SK-N-SH treated with all-trans-retinoic acid at 6 μM for 48 hours (cell line): Measurements from ENCODE around the gene TRIM75.

Experiments
- CSDC2 ChIP-seq: fragments of 250-450 bp; sonication (Bioruptor Pico); IDR thresholded peaks from 2 replicates; pipeline ENCODE4 v1.5.0; 2020; ENCODE audit warnings: mild to moderate bottlenecking, moderate library complexity
- ZNF70 ChIP-seq: fragments of 450-650 bp; formaldehyde crosslinking; IDR thresholded peaks from 2 replicates; pipeline ENCODE4 v1.5.0; 2020; ENCODE audit warnings: mild to moderate bottlenecking, moderate library complexity
- TF ChIP-seq, protein P1 (sequence below): fragments of 250-450 bp; sonication (Bioruptor Pico); IDR thresholded peaks from 2 replicates; pipeline ENCODE4 v1.5.1; 2020; ENCODE audit warnings: low read depth, mild to moderate bottlenecking, moderate library complexity
- TF ChIP-seq, protein P2 (sequence below): fragments of 250-450 bp; sonication (Bioruptor Pico); IDR thresholded peaks from 2 replicates; pipeline ENCODE4 v1.5.1; 2021; ENCODE audit warnings: mild to moderate bottlenecking, moderate library complexity

DNA sequence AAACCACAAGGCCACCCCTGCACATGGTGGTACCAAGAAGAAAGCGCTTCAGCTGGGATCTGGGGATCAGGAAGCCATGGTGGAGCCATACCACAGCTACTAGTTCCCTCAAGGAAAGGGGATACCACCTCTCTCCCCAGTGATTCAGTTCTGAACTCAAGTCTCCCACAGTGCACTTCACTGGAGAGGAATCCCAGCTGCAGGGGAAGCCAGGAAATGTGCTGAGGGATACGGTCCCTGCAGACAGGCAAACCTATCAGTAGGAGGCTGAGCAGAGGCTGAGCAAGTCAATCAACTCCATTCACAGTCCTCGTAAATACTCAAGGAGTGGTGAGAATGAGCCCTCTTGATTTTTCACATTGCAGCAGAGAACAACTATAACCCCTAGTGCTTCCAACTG lies 48.0 kb downstream of the TRIM75 start:
- TF ChIP-seq, protein P1, sequence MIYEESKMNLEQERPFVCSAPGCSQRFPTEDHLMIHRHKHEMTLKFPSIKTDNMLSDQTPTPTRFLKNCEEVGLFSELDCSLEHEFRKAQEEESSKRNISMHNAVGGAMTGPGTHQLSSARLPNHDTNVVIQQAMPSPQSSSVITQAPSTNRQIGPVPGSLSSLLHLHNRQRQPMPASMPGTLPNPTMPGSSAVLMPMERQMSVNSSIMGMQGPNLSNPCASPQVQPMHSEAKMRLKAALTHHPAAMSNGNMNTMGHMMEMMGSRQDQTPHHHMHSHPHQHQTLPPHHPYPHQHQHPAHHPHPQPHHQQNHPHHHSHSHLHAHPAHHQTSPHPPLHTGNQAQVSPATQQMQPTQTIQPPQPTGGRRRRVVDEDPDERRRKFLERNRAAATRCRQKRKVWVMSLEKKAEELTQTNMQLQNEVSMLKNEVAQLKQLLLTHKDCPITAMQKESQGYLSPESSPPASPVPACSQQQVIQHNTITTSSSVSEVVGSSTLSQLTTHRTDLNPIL (CRISPR knock-in tag) = no peak
- TF ChIP-seq, protein P2, sequence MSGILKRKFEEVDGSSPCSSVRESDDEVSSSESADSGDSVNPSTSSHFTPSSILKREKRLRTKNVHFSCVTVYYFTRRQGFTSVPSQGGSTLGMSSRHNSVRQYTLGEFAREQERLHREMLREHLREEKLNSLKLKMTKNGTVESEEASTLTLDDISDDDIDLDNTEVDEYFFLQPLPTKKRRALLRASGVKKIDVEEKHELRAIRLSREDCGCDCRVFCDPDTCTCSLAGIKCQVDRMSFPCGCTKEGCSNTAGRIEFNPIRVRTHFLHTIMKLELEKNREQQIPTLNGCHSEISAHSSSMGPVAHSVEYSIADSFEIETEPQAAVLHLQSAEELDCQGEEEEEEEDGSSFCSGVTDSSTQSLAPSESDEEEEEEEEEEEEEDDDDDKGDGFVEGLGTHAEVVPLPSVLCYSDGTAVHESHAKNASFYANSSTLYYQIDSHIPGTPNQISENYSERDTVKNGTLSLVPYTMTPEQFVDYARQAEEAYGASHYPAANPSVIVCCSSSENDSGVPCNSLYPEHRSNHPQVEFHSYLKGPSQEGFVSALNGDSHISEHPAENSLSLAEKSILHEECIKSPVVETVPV (CRISPR knock-in tag) = no peak
- no peak for TF ChIP-seq CSDC2
- no peak for TF ChIP-seq ZNF70 (CRISPR knock-in tag)
